ENCODE measurements around the gene FMNL2.

The FMNL2 gene

DNA sequence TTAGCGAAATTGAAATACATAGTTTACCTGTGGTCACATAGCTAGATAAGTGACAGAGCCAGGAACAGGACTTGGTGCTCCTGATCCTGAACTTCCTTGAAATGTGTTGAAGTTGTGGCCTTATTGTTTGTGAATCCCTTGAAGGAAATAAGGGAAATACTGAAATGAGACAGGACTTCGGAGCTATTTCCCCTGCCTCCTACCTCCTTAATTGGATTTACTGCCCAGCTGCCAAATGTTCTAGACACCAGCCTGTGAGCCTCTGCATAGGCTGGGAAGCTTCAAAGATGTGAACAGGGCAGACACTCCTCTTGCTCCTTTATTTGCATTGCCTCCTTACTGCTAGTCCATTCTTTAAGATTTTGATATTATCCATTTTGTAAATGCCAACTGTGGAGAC lies 247.1 kb downstream of the FMNL2 start:
- no peak for DNase-seq (ENCODE audit: low read depth in 2 of 2)

DNA sequence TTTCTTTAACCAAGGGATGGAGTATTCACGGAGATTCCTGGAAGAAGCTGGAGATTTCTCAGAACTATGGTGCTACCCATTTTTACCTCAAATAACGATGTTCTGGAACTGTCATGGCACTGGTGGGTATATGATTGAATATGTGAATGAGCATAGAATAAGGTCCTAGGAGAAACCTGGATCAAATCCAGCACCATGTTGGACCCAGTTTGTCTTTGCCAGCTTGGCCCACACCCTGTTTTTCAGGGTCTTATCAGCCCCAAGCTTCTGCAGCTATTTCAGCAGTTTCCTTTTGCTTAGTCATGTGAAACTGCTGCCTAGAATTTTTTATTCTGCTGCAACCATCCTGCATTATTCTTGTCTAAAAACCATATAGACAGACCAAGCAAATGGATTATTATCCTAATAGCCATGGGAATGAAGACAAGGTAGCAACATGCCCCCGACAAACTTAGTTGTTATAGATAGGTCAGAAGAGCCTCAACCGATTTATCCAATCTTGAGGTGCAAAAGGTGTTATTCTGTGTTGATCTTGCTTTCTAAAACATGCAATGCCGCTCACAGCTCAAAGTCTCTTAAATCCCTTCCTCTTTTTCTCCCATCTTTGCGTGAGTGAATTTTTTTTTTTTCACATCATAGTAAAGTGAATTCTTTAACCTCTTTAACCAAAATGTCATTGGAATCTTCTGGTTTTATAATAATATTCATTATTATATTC lies 248.7 kb downstream of the FMNL2 start:
- no peak for DNase-seq (ENCODE audit: low read depth in 2 of 2)

DNA sequence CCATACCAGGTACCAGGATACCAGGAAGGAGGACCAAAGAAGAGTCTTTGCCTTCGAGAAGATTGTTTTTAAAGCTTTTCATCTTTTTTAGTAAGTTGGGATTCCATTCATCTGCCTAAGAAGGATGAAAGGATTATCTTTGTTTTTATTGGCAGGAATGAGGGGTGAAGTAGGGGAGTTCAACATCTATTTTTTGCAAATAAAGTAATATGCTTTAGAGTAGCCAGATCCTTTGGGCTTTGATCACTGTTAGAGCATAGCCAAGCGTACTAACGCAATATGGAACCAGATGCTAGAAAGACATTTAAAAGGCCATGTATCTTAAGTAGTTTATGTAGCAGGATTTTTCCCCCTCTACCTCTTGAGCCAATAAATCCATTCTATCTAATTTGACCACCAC lies 249.3 kb downstream of the FMNL2 start:
- DNase-seq (ENCODE audit: low read depth in 2 of 2), result no peak

DNA sequence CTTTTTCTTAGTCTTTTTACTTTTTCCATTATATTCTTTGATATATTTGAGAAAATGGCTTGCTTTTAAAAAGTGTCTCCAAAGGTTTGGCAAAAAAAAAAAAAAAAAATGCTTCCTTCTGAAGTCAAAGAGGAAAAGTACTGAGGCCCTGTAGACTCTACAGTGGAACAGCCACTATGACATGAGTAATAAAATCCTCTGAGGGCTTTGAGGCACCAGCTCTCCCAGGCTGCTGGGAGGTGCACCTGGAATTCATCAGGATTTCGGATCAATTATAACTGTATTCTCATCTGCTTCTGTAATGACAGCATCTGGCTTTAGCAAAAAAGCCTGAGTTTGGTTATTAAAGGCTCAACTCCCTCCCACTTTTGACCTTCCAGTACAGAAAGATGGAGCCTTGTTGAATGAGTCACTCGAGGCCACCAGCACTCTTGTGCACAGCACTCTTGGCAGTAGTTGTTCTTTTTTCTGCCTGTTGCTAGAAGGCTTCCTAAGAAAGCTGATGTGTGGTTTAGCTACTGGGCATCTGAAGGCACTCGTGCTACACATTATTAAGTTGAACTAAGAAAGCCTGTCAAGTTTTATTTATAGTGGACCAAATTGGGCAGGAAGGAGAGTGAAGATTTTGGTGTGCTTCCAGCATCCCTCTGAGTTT lies 251.0 kb downstream of the FMNL2 start:
- DNase-seq (ENCODE audit: low read depth in 2 of 2), result no peak

DNA sequence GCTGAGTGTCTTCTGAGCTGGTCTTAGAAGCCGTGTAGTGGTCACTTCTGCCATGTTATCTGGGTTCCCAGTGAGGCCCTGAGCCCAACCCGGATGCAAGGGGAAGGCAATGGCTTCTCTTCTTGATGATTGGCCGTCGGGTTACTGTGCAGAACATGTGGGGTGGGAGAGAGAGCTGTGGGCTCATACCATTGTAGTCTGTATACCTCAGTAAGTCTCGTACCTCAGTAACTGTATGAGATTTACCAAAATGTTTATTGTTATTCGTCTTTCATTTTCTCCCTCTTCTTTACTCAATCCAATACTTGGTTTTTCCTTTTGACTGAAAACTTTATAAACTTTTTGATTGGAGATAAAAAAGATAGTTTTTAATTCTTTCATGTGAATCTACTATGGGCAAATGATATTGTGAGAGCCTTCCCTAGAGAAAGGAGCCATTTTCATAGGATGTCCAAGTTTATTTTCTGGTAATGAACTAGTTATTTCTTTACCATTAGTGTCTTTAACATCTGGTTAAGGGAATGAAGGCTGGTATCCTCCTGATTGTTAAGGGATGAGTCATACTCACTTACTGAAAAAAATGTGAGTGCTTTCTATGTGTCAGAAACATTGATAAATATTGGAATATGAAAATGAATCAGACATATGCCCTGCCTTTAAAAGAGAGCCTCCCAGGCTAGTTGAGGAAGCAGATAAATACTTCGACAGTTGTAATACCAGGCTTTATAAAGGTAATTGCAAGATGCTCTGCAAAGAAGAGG lies 252.4 kb downstream of the FMNL2 start:
- DNase-seq (ENCODE audit: low read depth in 2 of 2), result no peak

DNA sequence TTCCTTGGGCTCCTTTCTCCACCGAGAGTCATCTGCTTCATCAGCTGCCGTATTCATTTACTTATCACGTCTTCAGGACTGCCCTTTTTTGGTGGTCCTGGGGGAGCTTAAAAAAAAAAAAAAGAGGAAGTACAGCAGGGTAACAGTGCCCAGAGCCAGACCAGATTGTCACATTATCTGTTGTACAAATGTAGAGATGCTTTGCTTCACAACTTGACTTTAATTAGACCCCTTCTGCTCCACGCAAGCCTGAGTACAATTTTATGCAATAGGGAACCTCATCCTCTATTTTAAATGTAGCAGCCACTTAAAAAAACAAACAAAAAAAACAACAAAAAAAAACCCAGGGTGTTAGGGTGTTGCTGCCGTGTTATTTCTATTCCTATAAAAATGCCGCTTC lies 254.0 kb downstream of the FMNL2 start:
- DNase-seq (ENCODE audit: low read depth in 2 of 2), result no peak

DNA sequence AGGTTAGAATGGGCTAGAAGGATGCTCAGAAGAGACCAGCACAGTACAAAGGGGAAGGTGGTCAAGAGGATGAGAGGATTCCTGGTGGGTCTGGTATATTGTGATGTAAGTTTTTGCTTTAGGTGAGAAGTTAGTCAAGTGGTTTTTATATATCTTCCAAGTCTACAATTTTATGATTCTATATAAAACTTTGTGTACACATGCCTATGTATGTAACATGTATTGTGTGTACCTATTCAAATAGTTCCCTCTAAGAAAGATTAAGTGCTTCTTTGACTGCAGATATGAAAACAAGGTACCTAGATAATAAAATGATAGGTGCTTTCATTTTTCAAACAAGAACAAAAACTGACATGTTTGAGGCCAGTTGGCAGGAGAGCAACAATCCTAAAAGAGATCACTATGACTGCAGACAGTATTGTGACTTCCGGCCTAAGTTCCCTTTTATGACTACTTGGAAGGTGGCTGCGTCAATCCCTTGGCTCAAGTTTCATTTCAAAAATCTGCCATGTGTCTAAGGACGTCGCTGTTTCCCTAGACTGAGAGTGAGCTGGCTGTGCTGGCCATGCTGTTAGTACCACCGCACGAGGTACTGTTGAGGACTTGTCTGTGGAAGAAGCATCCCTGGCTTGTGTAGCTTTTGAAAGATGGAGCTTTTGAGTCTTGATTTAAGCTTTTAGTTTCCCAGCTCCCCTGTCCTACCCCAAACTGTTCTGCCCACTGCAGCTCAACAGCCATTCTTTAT lies 259.2 kb downstream of the FMNL2 start:
- DNase-seq (ENCODE audit: low read depth in 2 of 2), result no peak

DNA sequence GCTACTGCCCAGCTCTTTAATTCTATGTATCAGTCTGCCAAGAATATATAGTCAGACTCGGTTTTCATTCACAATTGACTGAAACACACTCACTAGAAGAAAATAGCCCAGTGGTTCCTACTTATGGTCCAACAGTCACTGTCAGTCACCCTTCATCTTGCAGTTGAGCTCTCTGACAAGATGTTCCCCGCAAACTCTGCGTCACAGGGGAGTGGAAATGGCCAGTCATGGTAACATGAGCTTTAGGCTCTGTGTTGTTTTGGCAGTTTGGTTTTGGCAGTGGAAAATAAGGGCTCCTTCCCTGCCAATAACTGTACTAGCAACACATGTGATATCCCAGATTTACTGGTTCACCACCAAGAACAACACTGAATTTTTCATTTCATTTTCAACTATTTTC lies 259.8 kb downstream of the FMNL2 start:
- no peak for DNase-seq (ENCODE audit: low read depth in 2 of 2)

DNA sequence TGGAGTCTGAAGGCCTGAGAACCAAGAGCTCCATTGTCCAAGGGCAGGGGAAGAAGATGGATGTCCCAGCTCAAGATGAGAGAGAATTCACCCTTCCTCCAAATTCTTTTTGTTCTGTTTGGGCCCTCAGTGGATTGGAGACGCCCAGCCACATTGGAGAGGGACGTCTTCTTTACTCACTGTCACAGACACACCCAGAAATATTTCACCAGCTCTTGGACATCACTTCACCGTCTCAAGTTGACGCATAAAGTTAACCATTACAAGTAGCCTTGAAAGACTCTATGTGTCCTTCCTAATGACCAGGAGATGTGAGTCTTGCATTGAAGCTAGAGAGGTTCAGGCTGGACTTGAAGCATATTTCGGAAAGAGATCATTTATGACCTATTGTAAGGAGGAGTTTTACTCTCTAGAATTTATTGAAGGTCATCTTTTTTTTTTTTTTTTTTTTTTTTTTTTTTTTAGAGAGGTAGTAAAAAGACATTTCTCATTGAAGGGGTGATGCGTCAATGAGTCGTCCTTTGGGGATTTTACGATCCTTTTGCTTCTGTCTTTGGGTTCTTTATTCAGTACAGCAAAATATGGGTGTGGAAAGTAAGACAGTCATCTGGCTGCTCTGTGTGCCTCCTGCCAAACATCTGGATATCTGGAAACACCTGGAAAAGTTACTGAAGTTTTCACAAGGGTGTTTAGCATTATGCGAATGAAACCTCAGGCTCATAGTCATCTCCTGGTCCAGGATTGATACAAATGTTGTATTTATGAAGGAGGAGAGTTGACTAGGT lies 264.2 kb downstream of the FMNL2 start:
- DNase-seq (ENCODE audit: low read depth in 2 of 2), result no peak

DNA sequence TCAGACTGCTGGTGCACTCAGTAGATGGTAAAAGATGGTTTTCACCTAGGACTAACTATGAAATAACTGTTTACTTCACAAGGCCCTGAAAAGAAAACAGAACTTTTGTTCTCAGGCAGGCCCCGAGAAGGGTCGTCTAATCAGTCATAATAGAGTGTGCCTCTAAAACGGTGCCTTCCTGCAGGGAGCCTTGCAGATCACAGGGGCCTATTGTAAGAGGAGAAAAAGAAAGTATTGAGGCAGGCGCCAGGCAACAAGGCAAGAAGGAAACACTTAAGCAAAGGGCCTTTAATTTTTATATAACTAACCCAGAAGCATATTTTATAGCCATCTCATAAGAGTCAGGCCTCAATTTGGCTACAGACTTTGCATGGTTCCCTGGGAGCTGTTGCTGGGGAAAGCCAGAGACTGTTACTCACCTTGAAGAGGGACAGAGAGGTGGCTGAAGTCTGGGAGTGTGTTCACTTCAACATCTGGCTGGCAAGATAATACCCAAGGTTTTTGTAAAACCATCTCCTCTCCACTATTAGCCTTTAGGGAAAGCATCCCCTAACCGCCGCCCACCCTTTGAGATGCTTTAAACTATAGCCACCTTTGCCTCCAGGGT lies 265.2 kb downstream of the FMNL2 start:
- no peak for DNase-seq (ENCODE audit: low read depth in 2 of 2)

DNA sequence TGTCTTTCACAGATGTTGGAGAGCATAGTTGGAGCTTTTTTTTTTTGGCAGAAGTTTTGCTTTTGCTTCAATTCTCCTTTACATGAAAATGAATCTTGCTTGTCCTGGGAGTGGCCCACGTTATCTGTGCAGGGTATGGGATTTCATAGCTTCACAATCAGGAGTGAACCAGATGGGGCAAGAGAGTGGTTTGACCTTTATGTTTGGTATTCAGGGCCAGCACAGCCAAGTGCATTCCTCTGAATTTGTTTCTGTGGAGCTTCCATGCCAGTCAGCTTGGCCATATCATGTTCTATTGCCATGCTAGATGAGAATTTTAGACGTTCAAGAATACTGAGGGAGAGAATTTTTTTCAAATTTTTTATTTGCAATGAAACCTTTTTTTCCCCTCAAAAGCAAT lies 265.7 kb downstream of the FMNL2 start:
- no peak for DNase-seq (ENCODE audit: low read depth in 2 of 2)

DNA sequence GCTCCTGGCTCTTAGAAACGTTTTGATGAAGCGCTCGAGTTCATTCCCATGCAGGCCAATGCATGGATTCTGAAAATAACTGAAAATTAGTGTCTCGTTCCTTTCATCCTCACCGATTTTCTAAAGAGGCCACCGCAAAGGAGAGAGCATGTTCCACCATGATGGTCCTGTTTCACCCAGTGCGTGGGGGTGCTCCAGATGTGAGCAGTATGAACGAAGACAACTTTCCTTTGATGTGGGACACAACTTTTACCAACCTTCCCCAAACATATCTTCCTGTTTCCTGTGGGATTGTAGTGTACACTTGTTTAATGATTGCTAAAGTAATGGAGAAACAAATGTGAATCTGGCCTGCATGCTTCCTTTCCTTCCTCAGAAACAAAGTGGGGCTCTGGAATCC lies 267.8 kb downstream of the FMNL2 start:
- no peak for DNase-seq (ENCODE audit: low read depth in 2 of 2)

DNA sequence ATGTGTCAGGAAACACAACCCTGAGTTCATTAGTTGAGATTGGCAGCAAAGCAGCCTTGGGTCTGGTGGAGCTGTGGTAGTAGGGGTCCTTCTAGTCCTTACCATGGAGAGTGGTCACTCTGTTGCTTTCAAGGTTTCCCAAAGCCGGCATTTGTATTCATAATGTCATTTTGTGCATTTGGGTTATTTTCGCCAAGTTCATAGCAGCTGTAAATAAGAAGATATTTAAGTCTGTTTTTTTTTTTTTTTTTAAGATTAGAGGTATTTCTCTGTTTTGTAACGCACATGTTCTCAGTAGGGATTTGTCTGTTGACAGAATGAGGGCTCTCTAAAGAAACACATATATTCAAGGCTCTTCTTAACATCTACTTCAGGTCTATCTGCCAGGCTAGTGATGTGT lies 268.2 kb downstream of the FMNL2 start:
- no peak for DNase-seq (ENCODE audit: low read depth in 2 of 2)

DNA sequence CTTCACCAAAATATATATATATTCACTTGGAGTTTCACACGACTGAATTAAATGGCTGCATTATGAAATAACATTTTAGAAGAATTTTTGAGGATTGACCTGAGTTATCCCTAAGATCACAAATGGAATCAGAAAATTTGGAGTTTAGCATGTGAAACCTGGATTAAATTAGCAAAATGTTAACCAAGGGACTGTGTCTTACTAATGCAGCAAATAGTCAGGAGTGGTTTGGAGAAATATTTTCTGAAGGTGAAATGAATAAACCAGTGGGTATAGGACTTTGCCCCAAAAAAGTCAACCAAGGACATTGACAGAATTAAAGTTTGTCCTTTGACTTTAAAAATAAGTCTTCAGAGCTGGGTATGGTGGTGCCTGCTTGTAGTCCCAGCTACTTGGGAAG lies 271.1 kb downstream of the FMNL2 start:
- DNase-seq (ENCODE audit: low read depth in 2 of 2), result no peak

DNA sequence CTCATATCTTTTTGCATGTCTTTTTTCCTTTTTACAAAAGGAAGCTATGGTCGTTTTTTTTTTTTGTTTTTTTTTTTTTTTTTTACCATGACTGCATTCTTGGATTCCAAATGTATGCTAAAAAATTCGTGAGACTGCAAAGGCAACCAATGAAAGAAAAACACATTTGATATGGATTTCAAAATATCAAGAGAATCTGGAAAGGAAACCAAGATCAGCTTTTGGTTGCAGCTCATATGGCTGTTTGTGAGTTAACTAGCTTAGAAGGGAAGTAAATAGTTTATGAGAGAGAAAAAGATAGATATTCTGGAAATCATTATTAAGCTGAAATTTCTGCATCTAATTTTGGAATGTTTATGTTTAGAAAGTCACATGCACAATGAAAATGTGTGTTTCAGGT lies 272.0 kb downstream of the FMNL2 start:
- no peak for DNase-seq (ENCODE audit: low read depth in 2 of 2)

DNA sequence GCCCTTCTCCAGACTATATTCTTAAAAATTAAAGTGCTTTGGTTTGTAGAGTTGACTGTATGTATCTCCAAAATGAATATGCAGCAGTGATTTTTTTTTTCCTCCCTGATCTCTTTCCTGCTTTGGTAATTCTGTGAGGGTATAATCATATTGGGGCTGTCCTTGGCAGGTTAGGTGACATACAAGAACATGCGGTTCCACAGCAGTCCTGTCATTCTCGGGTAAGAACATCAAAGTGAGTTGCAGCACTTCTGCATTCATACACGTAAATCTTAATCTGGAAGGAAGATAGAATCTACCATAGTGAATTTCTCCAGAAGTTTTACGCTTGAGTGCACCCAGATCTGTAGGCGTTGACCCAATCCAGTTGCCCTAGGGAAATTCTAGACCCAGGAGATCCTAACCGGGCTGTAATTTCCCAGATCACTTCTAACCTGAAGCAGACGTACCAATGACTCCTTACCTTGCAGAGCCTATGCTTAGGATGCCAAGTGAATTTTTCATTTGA lies 272.9 kb downstream of the FMNL2 start:
- DNase-seq (ENCODE audit: low read depth in 2 of 2), result no peak

DNA sequence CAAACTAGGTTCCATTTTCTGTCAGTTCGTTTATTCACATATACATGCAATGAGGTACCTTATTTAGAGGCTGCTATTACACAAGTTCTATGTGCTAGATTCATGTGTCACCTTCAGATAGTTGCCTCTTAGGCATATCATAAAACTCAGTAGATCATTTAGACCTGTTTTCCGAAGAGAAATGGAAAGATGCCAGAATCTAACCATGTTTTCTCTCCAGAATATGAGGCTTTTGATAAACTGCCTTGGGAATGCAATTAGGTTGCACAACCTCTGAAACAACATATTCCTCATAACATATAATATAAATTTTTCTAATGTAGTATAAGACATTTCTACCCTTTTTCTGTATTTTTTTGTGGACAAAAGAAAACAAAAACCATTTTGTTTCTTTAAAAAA lies 274.2 kb downstream of the FMNL2 start:
- no peak for DNase-seq (ENCODE audit: low read depth in 2 of 2)

DNA sequence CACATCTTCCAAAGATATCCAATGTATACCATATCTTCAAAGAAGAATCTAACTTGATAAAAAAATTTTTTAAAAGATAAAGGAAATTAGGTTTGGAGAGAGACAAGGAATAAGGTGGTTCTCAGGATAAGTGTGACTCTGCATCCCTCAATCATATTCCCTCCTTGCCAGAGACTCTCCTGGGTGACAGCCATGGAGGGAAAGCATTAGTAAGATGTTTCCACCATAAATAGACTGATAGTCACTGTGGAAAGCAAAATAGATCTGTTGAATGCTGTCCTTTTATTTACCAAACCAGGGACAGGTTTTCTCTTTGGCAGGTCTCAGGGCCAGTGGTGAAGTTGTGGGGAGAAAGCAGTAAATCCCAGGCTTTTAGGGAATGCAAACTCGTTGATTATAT lies 274.7 kb downstream of the FMNL2 start:
- no peak for DNase-seq (ENCODE audit: low read depth in 2 of 2)

DNA sequence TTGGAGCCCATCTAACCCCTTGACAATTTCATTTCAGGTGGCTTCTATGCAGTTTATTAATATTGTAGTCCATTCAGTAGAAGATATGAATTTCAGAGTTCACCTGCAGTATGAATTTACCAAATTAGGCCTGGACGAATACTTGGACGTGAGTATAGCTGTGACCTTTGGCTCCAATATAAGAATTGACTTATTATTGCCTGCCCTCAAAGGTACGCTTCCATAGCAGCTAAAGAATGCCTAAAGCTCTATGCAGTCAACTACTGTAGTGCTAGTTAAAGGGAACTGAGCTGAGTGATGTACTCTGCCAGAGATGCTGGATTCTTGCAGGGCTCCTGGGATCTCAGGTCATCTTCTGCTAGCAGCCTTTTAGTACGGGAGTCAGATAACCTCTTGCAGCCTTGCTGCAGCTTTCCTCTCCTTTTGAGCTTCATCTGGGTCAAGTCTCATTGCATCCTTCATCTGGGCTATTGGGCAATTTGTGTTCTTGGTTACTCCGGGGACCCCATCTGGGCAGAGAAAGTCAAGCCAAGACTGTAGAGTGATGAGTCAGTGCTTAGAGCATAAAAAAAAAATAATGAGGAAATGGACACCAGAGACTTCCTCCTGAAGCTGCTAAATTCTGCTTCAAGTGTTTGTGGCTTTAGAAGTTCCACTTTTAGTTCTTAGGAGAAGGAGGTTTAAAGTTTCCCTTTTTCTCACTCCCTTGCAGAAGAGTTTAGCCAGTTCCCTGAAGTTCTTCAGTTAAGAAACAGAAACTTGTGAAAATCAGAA lies 276.7 kb downstream of the FMNL2 start:
- DNase-seq (ENCODE audit: low read depth in 2 of 2), result no peak

DNA sequence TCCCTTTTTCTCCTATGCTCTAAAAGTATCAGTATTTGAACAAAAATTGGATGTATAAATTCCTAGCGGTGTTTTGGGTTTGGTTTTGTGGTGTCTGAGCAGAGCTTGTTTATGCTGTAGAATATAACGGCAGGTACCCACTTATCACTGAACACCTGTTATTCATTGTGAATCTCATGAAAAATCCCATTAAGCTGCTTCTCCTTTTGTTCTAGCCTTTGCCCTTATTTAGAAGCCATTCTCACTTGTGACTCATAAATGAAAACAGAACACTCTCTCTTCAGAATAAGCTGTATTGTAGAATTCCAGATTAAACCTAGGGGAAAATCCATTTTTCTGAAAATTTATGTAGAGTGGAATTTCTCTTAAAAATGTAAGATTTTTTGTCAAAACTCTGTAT lies 278.3 kb downstream of the FMNL2 start:
- no peak for DNase-seq (ENCODE audit: low read depth in 2 of 2)

Measured in stimulated activated CD4-positive, alpha-beta T cell treated with anti-CD3 and anti-CD28 coated beads, Interleukin-4, amount 100 ng/mL, for 48 hours (primary cell).